Skin epidermis (tissue), 12 donors: ENCODE results near the gene ACE.

Experiments used
- H3K27ac ChIP-seq, 21 experiments: fragments of 200-600 bp; sonication (generic) in 11 of 21; one replicate each; pipeline ENCODE4 v1.5.0; 2020; ENCODE audit warnings: mild to moderate bottlenecking in 3 of 21, inconsistent platforms in 2 of 21, moderate library complexity in 2 of 21
- H3K4me3 ChIP-seq, 7 experiments: fragments of 200-600 bp; sonication (generic) in 2 of 7; one replicate each; pipeline ENCODE4 v1.5.0; 2020; ENCODE audit warnings: inconsistent platforms in 2 of 7, mild to moderate bottlenecking in 2 of 7, moderate library complexity in 1 of 7

The ACE gene

DNA sequence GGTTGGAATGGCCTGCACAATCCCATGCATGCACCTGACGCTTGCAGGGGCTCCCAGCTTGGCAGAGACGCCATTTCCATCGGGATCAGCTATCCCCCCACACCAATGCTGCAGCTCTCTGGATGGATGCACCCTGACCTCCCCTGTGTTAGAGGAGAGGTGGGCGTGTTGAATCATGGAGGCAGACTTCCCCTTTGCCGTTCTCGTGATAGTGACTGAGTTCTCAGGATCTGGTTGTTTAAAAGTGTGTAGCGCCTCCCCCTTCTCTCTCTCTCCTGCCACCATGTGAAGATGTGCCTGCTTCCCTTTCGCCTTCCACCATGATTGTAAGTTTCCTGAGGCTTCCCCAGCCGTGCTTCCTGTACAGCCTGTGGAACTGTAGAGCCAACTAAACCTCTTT lies 28.5 kb downstream of the ACE start:
- H3K27ac ChIP-seq, result no peak overlapping the region
- no peak overlapping the region for H3K4me3 ChIP-seq

GRCh38 chr17:63506627-63507026 lies 29.8 kb downstream of the ACE start:
- no peak overlapping the region for H3K27ac ChIP-seq
- H3K4me3 ChIP-seq, result no peak overlapping the region

- H3K27ac ChIP-seq, result no peak overlapping the region
- no peak overlapping the region for H3K4me3 ChIP-seq
Observed at GRCh38 chr17:63511331-63511730, 34.5 kb downstream of the ACE start.

DNA sequence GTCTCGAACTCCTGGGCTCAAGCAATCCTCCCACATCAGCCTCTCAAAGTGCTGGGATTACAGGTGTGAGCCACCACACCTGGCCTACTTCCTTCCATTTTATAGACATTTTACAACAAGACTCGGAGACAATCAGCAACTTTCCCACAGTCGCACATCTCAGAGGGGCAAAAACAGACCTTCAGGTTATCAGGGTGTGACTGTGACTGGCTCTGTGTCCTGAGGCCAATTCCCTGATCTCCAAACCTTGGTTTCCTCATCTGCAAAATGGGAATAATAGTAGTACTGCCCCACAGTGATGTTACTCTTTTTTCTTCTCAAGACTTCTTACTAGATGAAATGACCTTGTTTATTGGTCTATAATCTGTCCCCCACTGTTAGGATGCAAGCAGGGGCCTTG lies 35.5 kb downstream of the ACE start:
- Histone ChIP-seq H3K4me3 (no peak overlapping the region), H3K27ac (no peak overlapping the region)

DNA sequence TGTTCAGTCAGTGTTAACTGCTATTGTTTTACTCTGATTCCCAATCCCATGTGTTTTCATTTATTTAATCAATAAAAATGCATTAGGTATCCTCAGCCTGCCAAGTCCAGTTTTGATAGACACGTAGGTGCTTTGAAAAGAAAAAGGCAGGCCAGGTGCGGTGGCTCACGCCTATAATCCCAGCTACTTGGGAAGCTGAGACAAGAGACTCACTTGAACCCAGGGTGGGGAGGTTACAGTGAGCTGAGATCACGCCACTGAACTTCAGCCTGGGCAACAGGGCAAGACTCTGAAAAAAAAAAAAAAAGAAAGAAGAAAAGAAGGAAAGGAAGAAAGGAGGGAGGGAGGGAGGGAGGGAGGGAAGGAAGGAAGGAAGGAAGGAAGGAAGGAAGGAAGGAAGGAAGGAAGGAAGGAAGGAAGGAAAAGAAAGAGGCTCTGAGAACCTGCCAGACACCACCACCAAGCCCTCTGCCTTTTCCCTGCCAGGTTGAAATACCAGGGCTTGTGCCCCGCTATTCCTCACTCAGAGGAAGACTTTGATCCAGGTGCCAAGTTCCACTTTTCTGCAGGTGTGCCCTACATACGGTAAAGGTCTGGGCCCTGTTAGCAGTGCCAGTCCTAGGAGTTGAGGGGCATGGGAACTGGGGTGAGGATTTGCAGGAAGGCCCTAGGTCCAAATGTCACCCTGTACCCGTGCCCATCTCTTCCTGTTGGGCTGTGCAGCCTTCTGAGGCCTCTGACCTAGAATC lies 36.2 kb downstream of the ACE start:
- no peak overlapping the region for H3K4me3 ChIP-seq
- no peak overlapping the region for H3K27ac ChIP-seq

GRCh38 chr17:63514477-63514876 lies 37.6 kb downstream of the ACE start:
- no peak overlapping the region for H3K27ac ChIP-seq
- no peak overlapping the region for H3K4me3 ChIP-seq

- Histone ChIP-seq H3K27ac (no peak overlapping the region), H3K4me3 (no peak overlapping the region)
Observed at GRCh38 chr17:63514974-63515373, 38.1 kb downstream of the ACE start.

DNA sequence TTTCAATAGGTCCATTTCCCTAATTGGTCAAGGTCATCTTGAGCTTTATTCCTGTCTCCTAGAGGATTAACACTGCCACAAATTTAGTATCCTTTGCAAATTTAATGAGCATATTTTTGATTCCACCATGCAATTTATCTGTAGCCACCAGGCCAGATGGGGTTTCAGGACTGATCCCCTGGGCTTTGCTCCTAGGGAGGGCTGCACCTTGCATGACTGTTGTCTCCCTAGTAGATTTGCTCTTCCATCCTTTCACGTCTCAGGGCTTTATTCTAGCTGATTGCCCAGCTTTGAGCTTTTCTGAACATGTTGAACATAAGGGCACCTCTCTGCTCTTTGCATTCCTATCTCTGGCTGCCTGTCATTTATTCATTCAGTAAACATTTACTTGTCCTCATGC lies 38.6 kb downstream of the ACE start:
- Histone ChIP-seq H3K4me3 (no peak overlapping the region), H3K27ac (no peak overlapping the region)

DNA sequence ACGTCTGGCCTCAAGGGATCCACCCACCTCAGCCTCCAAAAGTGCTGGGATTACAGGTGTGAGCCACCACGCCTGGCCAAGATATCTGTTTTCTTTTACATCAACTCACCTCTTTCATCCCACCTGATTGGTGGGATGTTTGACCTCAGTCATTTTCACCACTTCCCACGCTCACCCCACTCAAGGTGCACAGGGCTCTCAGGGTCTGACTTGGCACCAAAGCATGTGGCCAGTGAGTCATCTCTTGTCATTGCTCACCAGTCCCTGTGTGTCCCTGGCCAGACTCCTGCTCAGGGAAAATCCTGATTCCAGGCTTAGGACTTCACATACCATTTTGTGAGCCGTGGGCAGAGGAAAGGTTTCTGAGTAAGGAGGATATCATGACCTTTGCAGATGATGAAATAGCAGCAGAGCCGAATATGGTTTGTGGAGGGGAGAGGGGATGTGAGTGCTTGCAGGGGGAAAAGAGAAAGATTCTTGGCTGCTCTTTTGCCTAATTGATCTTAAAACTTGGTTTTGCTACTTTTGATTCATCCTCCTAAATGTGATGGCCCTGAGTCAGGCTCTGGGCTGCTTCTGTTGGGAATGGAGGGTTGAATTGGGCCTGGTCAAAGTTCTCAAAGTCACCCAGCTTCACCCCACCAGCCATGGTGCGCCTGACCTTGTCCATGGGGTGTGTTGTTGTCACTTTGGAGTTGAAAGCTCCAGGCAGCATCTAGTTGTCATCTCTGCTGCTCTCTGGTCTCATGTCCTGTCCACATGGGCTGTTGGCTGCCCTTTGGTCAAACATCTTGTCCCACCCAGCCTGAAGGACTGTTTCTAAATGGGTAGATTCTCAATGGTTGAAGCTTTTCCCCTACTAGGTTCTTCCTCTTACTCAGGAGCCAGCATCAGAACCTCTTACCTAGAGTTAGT lies 40.3 kb downstream of the ACE start:
- no peak overlapping the region for H3K27ac ChIP-seq

GRCh38 chr17:63517825-63518534 lies 41.1 kb downstream of the ACE start:
- no peak overlapping the region for H3K4me3 ChIP-seq
- no peak overlapping the region for H3K27ac ChIP-seq

More for the DNA sequence above, 40.3 kb downstream of the ACE start:
- no peak overlapping the region for H3K4me3 ChIP-seq

DNA sequence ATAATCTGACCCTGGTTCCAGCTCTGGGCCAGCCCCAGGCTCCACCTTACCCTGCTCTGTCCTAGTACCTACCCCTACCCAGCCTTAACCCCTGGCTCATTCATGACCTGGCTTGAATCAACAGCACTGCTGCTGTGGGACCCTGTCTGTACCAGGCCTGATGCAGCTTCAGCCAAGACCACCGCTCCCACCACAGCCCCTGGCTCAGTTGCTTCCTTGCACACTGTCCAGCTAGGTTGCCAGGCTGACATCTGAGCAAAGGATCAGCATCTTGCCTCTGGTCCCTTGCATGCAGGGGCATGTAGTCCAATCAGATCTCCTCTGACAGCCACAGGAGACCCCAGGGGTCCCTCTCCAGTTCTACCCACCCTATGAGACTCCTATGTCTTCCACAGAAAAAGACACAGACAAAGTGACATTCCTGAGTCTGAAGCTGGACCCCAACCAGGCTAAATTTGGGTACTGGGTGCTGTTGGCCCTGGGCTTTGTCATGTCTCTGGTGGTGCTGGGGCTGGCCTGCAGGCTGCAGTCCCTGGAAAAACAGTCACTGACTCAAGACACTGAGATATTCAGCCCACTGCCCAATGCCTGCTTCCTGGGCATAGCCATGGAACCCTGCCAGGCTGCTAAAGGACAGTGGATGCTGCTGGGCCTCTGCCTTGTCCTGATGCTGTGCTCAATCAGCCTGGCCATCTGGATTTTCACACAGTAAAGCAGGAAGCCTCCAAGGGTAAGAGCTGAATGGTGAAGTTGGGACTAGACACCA lies 42.4 kb downstream of the ACE start:
- H3K4me3 ChIP-seq, result no peak overlapping the region
- H3K27ac ChIP-seq, result no peak overlapping the region

DNA sequence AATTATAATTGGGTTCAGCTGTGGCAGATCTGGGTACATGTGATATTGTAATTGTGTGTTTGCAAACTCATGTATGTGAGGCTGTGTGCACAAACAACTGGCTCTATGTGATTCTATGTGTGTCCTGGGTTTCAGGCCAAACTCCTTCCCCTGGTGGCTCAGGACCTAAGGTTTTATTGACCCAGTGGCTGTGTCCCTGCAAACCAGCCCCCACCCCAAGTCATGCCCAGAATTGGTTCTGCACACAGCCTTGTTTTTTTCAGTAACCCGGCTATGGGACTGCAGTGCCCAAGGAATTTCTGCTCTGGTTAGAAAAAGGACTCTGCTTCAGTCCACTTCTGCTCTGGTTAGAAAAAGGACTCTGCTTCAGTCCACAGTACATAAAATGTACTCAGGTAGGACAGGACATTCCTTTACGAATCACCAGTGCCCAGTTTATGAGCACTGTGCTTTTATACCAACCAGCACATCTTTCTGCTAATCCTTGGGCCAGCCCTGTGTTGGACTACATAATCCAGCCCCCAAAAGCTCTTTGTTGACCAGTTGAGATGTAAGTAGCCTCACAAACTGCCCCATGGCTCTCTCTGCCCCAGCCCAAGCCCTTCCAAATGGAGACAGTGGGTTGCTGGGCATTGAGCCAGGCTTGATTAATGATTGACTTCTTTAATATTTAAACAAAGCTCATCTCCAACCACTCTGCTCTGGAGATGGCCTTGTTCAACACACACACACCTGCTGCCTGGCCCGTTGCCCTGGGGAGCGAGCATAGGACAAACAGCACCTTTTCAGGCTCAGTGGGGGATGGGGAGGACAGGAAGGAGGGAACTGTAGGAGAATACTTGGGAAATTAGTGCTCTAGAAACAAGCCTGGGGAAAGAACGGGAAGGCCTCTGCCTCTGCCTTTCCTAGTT lies 43.4 kb downstream of the ACE start:
- Histone ChIP-seq H3K27ac (no peak overlapping the region), H3K4me3 (no peak overlapping the region)

GRCh38 chr17:63523253-63523855 lies 46.5 kb downstream of the ACE start, which contains the start of gene KCNH6:
TSS of gene KCNH6 (plus strand) at chr17:63523358. CDS start at chr17:63523414, 56 bp downstream.
- Histone ChIP-seq H3K27ac (no peak within 1 kb of the TSS), H3K4me3 (no peak within 1 kb of the TSS)

DNA sequence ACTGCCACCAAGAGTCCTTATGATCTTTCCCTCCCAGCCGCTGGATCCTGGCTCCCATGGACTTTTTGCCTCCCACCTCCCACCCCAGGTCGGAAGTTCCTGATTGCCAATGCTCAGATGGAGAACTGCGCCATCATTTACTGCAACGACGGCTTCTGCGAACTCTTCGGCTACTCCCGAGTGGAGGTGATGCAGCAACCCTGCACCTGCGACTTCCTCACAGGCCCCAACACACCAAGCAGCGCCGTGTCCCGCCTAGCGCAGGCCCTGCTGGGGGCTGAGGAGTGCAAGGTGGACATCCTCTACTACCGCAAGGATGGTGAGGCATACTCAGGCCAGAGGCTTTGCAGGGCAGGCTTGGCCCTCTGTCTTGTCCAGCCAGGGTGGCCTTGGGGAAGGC lies 47.2 kb downstream of the ACE start:
- H3K27ac ChIP-seq, result no peak overlapping the region
- H3K4me3 ChIP-seq, result no peak overlapping the region

- Histone ChIP-seq H3K27ac (no peak overlapping the region), H3K4me3 (no peak overlapping the region)
Observed at GRCh38 chr17:63525190-63525946, 48.5 kb downstream of the ACE start.

DNA sequence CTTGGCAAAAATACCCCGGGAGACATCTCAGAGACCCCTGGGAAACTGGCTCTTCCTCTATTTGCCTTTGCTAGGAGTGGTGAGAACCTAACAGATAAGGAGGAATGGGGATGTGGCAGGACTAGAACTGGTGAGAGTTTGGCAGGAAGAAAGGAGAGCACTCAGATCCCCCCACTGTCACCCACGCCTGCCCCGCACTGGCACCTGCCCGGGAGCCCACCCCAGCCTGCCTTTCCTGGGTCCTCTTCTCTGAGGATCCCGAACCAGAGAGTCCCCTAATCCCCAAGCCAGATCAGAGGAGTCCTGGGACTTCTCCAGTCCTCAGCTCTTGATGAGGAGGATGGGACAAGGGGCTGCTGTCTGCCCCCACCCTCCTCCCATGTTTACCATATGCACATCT lies 50.0 kb downstream of the ACE start:
- Histone ChIP-seq H3K27ac (no peak overlapping the region), H3K4me3 (no peak overlapping the region)

DNA sequence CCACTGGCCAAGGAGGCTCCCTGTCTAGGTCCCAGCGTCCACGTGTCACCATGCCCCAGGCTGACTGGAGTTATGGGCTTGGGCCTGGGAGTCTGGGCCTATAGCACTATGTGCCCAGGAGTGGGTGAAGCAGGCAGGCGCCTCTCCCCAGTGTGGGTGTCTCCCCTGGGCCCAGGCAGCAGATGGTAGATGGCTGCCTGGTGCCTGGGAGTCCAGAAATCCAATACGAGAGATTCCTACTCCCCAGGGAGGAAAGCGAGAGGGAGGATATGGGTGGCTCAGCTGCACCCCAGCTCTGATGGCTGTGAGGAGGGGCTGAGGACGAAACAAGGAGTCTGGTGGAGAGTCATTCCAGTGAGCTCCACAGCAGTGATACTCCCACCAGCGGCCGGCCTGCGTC lies 51.3 kb downstream of the ACE start:
- H3K27ac ChIP-seq, result no peak overlapping the region
- H3K4me3 ChIP-seq, result no peak overlapping the region
